ENCODE measurements around the gene DENND5A. TPM values are rescaled to one million over a fixed set of nuclear protein-coding genes. Genes with fewer than 3 reads are reported as not detected.

DENND5A gene
- total RNA-seq = 185 and 210 TPM in 2 replicates

GRCh38 chr11:9265211-9266131 lies at the start of gene DENND5A:
TSS of gene DENND5A (minus strand) at chr11:9265350. CDS start at chr11:9265069, 281 bp downstream.
- peak; percentile 57 for DNase-seq (ENCODE audit: low read depth, low spot score)

- peak; percentile 87 for DNase-seq (ENCODE audit: low read depth, low spot score)
Observed at GRCh38 chr11:9314291-9315077, 49.3 kb upstream of the DENND5A start, which contains the start of gene TMEM41B. TSS of gene TMEM41B (minus strand) at chr11:9314593. CDS start at chr11:9314441, 152 bp downstream.

- DNase-seq (ENCODE audit: low read depth, low spot score) = no peak
Observed at GRCh38 chr11:9313648-9314290, 48.6 kb upstream of the DENND5A start.

DNA sequence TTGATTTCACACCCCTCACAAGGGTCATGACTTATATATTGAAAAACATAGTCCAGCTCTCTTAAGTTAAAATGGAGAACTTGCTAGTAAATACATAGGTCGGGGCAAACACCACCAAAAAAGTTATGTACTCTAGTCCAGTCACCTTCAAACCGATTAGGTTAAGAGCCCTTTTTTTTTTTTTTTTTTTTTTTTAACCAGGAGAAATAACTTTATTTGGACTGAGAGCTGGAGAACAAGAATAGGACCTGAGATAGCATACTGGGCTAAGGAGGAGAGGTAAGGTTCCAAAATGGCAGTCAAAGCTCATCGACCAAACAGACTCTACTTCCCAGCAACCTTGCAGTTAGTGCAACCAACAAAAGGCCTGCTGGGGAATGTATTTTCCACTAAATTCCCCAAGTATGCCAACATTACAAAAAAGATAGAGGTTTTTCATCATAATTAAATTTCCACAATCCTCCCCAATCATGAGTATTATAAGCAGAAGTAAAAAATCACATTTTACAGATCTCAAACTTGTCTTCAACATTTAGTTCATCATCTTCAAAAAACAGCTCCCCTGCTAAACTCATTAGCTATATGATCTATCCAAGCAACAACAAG lies 45.4 kb upstream of the DENND5A start:
- DNase-seq (ENCODE audit: low read depth, low spot score) = no peak

GRCh38 chr11:9304178-9304577 lies 39.0 kb upstream of the DENND5A start:
- DNase-seq (ENCODE audit: low read depth, low spot score) = no peak

- no peak for DNase-seq (ENCODE audit: low read depth, low spot score)
Observed at GRCh38 chr11:9302448-9302847, 37.3 kb upstream of the DENND5A start.

- DNase-seq (ENCODE audit: low read depth, low spot score) = no peak
Observed at GRCh38 chr11:9301720-9302119, 36.6 kb upstream of the DENND5A start.

DNA sequence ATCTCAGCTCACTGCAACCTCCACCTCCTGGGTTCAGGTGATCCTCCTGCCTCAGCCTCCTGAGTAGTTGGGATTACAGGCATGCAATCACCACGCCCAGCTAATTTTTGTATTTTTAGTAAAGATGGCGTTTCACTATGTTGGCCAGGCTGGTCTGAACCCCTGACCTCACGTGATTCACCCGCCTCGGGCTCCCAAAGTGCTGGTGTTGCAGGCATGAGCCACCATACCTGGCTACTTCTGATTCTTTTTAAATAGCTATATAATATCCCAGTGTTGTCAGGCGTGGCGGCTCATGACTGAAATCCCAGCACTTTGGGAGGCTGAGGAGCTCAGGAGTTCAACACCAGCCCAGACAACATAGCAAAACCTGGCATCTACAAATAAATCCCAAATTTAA lies 28.5 kb upstream of the DENND5A start:
- no peak for DNase-seq (ENCODE audit: low read depth, low spot score)

GRCh38 chr11:9285850-9286587 lies 20.9 kb upstream of the DENND5A start:
- DNase-seq (ENCODE audit: low read depth, low spot score) = no peak

- no peak for DNase-seq (ENCODE audit: low read depth, low spot score)
Observed at GRCh38 chr11:9280655-9281301, 15.6 kb upstream of the DENND5A start.

- no peak for DNase-seq (ENCODE audit: low read depth, low spot score)
Observed at GRCh38 chr11:9277176-9277575, 12.0 kb upstream of the DENND5A start.

GRCh38 chr11:9276571-9276970 lies 11.4 kb upstream of the DENND5A start:
- DNase-seq (ENCODE audit: low read depth, low spot score) = no peak

DNA sequence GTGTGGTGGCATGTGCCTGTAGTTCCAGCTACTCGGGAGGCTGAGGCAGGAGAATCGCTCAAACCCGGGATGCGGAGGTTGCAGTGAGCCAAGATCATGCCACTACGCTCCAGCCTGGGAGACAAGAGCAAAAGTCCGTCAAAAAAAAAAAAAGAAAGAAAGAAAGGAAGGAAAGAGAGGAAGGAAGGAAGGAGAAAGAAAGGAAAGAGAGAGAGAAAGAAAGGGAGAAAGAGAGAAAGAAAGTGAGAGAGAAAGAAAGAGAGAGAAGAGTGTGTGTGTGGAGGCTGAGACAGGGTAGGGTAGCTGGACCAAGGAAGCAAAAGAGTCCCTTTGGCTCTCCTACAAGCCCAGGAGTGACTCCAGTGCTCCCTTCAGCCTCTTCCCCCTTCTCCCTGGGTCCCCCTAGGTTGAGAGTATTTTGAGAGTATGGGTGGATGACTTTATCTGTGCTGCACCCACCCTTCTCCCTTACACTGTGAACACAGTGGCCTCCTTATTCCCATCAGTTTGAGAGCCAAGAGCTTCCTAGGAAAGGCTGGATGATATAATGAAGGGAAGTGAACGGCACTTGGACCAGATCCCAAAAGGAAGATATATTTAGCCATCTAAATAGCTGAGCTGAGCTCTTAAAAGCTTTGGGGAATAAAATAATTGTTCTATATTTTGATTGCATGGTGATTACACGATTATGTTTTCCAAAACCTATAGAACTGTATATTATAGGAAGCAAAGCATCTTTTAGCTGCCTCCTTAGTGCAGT lies 9.5 kb upstream of the DENND5A start:
- no peak for DNase-seq (ENCODE audit: low read depth, low spot score)

DNA sequence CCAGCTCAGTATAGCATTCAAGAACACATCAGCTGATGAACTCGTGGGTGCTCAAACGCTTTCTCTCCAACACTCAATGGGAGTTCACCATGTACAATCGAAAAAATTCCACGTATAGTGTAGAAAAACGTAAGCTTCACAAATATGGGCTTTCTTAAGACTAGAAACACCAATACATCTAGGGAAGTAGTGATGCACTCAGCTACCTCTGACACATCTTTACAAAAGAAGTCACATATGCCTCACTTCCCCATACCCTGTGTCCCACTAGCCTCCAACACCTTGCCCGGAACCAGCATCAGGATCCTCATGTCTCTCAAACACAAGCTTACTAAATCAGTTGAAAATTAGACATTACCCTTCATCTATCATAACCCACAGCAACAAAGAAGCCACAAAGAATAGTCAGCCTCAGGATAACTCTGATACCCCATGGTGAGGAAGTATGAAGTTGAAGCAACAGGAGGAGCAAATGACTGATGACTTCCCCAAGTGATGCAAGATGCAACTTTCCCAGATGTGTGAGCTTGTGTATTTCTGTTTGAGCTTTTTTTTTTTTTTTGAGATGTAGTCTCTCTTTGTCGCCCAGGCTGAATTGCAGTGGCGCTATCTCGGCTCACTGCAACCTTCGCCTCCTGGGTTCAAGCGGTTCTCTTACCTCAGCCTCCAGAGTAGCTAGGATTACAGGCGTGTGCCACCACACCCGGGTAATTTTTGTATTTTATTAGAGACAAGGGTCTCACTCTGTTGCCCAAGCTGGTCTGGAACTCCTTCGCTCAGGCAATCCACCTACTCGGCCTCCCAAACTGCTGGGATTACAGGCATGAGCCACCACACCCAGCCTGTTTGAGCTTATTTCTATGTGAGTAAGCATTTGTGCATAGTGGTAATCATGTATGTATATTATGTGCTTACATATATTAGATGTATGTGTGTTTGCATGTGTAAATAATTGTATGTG lies 8.5 kb upstream of the DENND5A start:
- DNase-seq (ENCODE audit: low read depth, low spot score) = no peak

- no peak for DNase-seq (ENCODE audit: low read depth, low spot score)
Observed at GRCh38 chr11:9269492-9270013, 4.4 kb upstream of the DENND5A start.

DNA sequence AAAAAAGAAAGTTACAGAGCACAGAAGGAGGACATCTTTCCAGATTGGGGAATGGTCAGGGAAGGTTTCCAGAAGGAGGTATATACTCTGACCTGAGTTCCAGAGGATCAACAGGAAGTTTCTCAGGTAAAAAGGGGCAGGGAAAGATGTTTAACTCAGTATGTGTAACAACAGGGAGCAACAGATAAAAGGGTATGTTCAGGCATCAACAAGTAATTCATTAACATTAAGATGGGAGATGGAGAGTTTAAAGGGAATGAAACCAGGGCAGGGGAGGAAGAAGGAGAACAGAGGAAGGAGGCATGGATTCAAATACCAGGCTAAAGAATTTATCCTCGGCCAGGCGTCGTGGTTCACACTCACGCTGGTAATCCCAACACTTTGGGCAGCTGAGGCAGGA lies 2.5 kb upstream of the DENND5A start:
- DNase-seq (ENCODE audit: low read depth, low spot score) = no peak

GRCh38 chr11:9266926-9267325 lies 1.8 kb upstream of the DENND5A start:
- no peak for DNase-seq (ENCODE audit: low read depth, low spot score)

- DNase-seq (ENCODE audit: low read depth, low spot score) = no peak
Observed at GRCh38 chr11:9266132-9266736, 1.1 kb upstream of the DENND5A start.

All from pulmonary artery endothelial cell (primary cell).